HepG2 (cell line): ENCODE data around the gene ZBTB37. TPM values are rescaled to one million over a fixed set of nuclear protein-coding genes. Genes with fewer than 3 reads are reported as not detected.

Source experiments
- CREM ChIP-seq, 2 experiments: sonication (generic) in 1 of 2; formaldehyde crosslinking in 1 of 2; IDR thresholded peaks; 2 replicates each; pipeline versions ENCODE4 v1.4.0 to v1.6.1; 2016 to 2020; ENCODE audit warnings: antibody characterized with exemption in 1 of 2, mild to moderate bottlenecking in 1 of 2, missing genetic modification reagents in 1 of 2
- KLF9 ChIP-seq: IDR thresholded peaks from 2 replicates; pipeline ENCODE4 v1.6.1; 2016; ENCODE audit warnings: low read depth
- RORA ChIP-seq: sonication (generic); formaldehyde crosslinking; IDR thresholded peaks from 2 replicates; pipeline ENCODE4 v1.5.0; 2020; ENCODE audit warnings: mild to moderate bottlenecking, missing genetic modification reagents, moderate library complexity
- SRSF1 ChIP-seq: fragments of 200-400 bp; formaldehyde crosslinking; optimal IDR thresholded peaks from 2 replicates; pipeline ENCODE3; 2017; ENCODE audit warnings: mild to moderate bottlenecking, low read depth, low read length, moderate library complexity
- ZNF335 ChIP-seq: sonication (generic); formaldehyde crosslinking; IDR thresholded peaks from 2 replicates; pipeline ENCODE4 v1.4.0; 2020; ENCODE audit warnings: missing genetic modification reagents
- ZNF510 ChIP-seq: sonication (generic); formaldehyde crosslinking; IDR thresholded peaks from 2 replicates; pipeline ENCODE4 v1.4.0; 2020; ENCODE audit warnings: low read depth, mild to moderate bottlenecking, missing genetic modification reagents
- ZNF572 ChIP-seq: sonication (generic); formaldehyde crosslinking; IDR thresholded peaks from 2 replicates; pipeline ENCODE4 v1.5.1; 2020; ENCODE audit warnings: mild to moderate bottlenecking, missing genetic modification reagents
- ZNF678 ChIP-seq: sonication (generic); formaldehyde crosslinking; IDR thresholded peaks from 2 replicates; pipeline ENCODE4 v1.4.0; 2020; ENCODE audit warnings: mild to moderate bottlenecking, missing genetic modification reagents
- ZNF83 ChIP-seq: sonication (generic); formaldehyde crosslinking; IDR thresholded peaks from 2 replicates; pipeline ENCODE4 v1.4.0; 2020; ENCODE audit warnings: missing genetic modification reagents, mild to moderate bottlenecking, borderline replicate concordance
- ZNF878 ChIP-seq: sonication (generic); formaldehyde crosslinking; IDR thresholded peaks from 2 replicates; pipeline ENCODE4 v1.8.1; 2023; ENCODE audit warnings: mild to moderate bottlenecking, missing genetic modification reagents, moderate library complexity
- ZZZ3 ChIP-seq: sonication (generic); formaldehyde crosslinking; IDR thresholded peaks from 2 replicates; pipeline ENCODE4 v1.4.0; 2020; ENCODE audit warnings: missing genetic modification reagents, mild to moderate bottlenecking, borderline replicate concordance
- polyA plus RNA-seq, 8 experiments: library from polyadenylated mRNA; depleted of rRNA in 3 of 8; stranded (reverse) in 7 of 8; unstranded in 1 of 8; fragments of >200 nt; fragmentation: Illumina TruSeq in 4 of 8; extraction: Trizol in 4 of 8; gene quantifications; 2 replicates each; pipeline versions ENCODE4 v1.2.1 to v1.2.3, GENCODE V29; 2011 to 2016; ENCODE audit warnings: low read depth in 4 of 8, missing spikeins in 1 of 8, mixed read lengths in 1 of 8; ENCODE audit not compliant: insufficient read depth in 1 of 8
- total RNA-seq, 5 experiments: library from RNA; depleted of rRNA; stranded (reverse); fragments of >200 nt; fragmentation: Illumina TruSeq; extraction: Trizol; gene quantifications; 2 replicates each; pipeline ENCODE4 v1.2.3, GENCODE V29; 2016; ENCODE audit warnings: low read depth in 1 of 5
- TF ChIP-seq, protein P1 (sequence below): sonication (generic); formaldehyde crosslinking; IDR thresholded peaks from 2 replicates; pipeline ENCODE4 v1.4.0; 2020; ENCODE audit warnings: missing genetic modification reagents
- TF ChIP-seq, protein P2 (sequence below): sonication (generic); formaldehyde crosslinking; IDR thresholded peaks from 2 replicates; pipeline ENCODE4 v1.5.1; 2020; ENCODE audit warnings: missing genetic modification reagents, mild to moderate bottlenecking, borderline replicate concordance
- TF ChIP-seq, protein P3 (sequence below): IDR thresholded peaks from 2 replicates; pipeline ENCODE4 v1.6.1; 2012; ENCODE audit warnings: inconsistent platforms
- TF ChIP-seq, protein P4 (sequence below): sonication (generic); formaldehyde crosslinking; IDR thresholded peaks from 2 replicates; pipeline ENCODE4 v1.4.0; 2020; ENCODE audit warnings: mild to moderate bottlenecking, missing genetic modification reagents
- TF ChIP-seq, protein P5 (sequence below): sonication (generic); formaldehyde crosslinking; IDR thresholded peaks from 2 replicates; pipeline ENCODE4 v1.5.0; 2020; ENCODE audit warnings: mild to moderate bottlenecking, missing genetic modification reagents

Gene ZBTB37
- total and polyA plus RNA-seq, 2 of the 13 experiments (the other 11 are each of a cell fraction or from before 2014, with no cell fraction given) = 2.6 to 7.7 TPM

DNA sequence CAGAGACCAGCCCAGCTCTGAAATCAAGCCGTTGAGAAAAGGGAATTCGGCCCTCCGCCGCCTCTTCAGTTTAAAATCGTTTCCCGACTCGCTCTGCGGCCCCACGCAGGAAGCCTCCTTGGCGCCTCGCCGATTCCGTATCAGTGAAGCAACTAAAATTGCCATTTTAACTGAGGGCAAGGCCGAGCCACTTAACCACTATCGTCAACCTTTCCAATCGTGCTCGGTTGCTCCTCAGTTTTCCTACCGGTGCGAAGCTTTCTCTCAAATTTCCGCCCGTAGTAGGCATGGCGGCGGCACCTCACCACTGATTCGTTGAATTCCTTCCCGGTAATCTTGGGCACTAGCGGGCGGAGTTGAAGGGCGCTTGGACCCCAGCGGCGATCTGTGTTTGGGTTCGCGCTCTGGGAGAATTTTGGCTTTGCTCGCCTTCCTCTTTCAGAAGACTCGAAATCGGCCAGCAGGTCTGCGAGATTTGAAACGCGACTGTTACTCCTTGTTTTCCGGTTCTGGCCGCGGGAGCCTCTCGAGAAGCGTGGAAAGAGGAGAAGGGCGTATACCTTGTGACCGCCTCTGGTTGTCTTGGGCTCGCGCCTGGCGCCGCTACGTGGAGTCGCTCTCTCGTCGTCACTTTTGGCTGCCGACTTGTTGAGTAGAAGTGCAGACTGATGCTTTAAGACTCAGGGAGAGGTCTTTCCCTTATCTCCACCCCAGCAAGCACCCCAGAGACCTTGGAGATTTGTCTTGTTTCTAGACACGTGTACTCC is 43.7 kb upstream of the ZBTB37 start, which contains the start of the genes CENPL and DARS2 (continued):
- TF ChIP-seq, protein P1, sequence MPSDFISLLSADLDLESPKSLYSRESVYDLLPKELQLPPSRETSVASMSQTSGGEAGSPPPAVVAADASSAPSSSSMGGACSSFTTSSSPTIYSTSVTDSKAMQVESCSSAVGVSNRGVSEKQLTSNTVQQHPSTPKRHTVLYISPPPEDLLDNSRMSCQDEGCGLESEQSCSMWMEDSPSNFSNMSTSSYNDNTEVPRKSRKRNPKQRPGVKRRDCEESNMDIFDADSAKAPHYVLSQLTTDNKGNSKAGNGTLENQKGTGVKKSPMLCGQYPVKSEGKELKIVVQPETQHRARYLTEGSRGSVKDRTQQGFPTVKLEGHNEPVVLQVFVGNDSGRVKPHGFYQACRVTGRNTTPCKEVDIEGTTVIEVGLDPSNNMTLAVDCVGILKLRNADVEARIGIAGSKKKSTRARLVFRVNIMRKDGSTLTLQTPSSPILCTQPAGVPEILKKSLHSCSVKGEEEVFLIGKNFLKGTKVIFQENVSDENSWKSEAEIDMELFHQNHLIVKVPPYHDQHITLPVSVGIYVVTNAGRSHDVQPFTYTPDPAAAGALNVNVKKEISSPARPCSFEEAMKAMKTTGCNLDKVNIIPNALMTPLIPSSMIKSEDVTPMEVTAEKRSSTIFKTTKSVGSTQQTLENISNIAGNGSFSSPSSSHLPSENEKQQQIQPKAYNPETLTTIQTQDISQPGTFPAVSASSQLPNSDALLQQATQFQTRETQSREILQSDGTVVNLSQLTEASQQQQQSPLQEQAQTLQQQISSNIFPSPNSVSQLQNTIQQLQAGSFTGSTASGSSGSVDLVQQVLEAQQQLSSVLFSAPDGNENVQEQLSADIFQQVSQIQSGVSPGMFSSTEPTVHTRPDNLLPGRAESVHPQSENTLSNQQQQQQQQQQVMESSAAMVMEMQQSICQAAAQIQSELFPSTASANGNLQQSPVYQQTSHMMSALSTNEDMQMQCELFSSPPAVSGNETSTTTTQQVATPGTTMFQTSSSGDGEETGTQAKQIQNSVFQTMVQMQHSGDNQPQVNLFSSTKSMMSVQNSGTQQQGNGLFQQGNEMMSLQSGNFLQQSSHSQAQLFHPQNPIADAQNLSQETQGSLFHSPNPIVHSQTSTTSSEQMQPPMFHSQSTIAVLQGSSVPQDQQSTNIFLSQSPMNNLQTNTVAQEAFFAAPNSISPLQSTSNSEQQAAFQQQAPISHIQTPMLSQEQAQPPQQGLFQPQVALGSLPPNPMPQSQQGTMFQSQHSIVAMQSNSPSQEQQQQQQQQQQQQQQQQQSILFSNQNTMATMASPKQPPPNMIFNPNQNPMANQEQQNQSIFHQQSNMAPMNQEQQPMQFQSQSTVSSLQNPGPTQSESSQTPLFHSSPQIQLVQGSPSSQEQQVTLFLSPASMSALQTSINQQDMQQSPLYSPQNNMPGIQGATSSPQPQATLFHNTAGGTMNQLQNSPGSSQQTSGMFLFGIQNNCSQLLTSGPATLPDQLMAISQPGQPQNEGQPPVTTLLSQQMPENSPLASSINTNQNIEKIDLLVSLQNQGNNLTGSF (CRISPR knock-in tag) = no peak
- peak; percentile 90; the same call in 1 of the 2 replicates for TF ChIP-seq ZNF878 (CRISPR knock-in tag)
- TF ChIP-seq KLF9 (CRISPR knock-in tag) = no peak
- TF ChIP-seq CREM (IDR thresholded peaks at IDR 0.05) = peak; percentile 93
- TF ChIP-seq CREM (CRISPR knock-in tag; IDR thresholded peaks at IDR 0.05) = no peak
- peak; percentile 89; the same call in 1 of the 2 replicates for TF ChIP-seq ZNF335 (CRISPR knock-in tag)
- TF ChIP-seq, protein P2, sequence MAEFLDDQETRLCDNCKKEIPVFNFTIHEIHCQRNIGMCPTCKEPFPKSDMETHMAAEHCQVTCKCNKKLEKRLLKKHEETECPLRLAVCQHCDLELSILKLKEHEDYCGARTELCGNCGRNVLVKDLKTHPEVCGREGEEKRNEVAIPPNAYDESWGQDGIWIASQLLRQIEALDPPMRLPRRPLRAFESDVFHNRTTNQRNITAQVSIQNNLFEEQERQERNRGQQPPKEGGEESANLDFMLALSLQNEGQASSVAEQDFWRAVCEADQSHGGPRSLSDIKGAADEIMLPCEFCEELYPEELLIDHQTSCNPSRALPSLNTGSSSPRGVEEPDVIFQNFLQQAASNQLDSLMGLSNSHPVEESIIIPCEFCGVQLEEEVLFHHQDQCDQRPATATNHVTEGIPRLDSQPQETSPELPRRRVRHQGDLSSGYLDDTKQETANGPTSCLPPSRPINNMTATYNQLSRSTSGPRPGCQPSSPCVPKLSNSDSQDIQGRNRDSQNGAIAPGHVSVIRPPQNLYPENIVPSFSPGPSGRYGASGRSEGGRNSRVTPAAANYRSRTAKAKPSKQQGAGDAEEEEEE (CRISPR knock-in tag) = 0 out of 2 replicates have a peak, but pooled peaks have one; percentile 46
- TF ChIP-seq RORA (CRISPR knock-in tag) = no peak
- TF ChIP-seq ZZZ3 = no peak; the same call in 1 of the 2 replicates
- no peak for TF ChIP-seq ZNF678
- TF ChIP-seq ZNF83 (CRISPR knock-in tag) = no peak
- TF ChIP-seq, protein P3, sequence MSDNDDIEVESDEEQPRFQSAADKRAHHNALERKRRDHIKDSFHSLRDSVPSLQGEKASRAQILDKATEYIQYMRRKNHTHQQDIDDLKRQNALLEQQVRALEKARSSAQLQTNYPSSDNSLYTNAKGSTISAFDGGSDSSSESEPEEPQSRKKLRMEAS = no peak; the same call in 1 of the 2 replicates
- no peak for TF ChIP-seq SRSF1
- TF ChIP-seq, protein P4, sequence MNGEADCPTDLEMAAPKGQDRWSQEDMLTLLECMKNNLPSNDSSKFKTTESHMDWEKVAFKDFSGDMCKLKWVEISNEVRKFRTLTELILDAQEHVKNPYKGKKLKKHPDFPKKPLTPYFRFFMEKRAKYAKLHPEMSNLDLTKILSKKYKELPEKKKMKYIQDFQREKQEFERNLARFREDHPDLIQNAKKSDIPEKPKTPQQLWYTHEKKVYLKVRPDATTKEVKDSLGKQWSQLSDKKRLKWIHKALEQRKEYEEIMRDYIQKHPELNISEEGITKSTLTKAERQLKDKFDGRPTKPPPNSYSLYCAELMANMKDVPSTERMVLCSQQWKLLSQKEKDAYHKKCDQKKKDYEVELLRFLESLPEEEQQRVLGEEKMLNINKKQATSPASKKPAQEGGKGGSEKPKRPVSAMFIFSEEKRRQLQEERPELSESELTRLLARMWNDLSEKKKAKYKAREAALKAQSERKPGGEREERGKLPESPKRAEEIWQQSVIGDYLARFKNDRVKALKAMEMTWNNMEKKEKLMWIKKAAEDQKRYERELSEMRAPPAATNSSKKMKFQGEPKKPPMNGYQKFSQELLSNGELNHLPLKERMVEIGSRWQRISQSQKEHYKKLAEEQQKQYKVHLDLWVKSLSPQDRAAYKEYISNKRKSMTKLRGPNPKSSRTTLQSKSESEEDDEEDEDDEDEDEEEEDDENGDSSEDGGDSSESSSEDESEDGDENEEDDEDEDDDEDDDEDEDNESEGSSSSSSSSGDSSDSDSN (CRISPR knock-in tag) = peak; percentile 42; the same call in 1 of the 2 replicates
- TF ChIP-seq ZNF572 (CRISPR knock-in tag) = no peak
- TF ChIP-seq, protein P5, sequence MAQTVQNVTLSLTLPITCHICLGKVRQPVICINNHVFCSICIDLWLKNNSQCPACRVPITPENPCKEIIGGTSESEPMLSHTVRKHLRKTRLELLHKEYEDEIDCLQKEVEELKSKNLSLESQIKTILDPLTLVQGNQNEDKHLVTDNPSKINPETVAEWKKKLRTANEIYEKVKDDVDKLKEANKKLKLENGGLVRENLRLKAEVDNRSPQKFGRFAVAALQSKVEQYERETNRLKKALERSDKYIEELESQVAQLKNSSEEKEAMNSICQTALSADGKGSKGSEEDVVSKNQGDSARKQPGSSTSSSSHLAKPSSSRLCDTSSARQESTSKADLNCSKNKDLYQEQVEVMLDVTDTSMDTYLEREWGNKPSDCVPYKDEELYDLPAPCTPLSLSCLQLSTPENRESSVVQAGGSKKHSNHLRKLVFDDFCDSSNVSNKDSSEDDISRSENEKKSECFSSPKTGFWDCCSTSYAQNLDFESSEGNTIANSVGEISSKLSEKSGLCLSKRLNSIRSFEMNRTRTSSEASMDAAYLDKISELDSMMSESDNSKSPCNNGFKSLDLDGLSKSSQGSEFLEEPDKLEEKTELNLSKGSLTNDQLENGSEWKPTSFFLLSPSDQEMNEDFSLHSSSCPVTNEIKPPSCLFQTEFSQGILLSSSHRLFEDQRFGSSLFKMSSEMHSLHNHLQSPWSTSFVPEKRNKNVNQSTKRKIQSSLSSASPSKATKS = no peak
- no peak for TF ChIP-seq ZNF510 (CRISPR knock-in tag)
